ENCODE results near the gene ZSWIM6. TPM values are rescaled to one million over a fixed set of nuclear protein-coding genes. Genes with fewer than 3 reads are reported as not detected.

ZSWIM6 gene
- total RNA-seq, 1 experiment from 2014 or later = 12.9 TPM

DNA sequence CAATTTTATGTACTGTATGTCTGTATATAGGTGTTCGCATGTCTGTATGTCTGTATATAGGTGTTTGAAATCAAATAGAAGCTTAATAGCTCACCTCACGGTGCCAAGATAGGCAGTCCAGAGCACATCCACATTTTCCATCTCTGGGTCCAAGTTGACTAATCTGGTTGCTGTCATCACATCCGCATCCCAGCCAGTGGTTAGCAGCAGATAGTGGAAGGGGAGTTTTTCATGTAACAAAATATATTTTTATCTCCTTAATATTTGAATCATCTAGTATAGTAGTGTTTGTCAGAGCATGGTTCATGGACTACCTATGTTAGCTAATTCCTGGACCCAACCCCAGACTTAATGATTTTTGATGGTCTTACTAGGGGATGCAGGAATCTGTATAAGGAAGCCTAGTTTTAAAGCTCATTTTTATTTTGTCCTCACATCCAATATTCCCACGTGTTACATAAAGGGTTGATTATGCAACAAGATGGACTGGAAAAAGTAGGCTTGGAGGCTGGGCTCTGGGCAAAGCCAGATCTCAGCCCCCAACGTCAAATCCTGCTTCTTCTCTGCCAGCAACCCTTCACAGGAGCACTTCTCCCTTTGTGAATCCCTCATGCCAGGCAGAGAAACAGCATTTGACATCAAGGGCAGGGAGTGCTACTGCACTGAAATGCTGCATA lies 219.7 kb downstream of the ZSWIM6 start:
- no peak for TF ChIP-seq EZH2 (IDR thresholded peaks at IDR 0.05; ENCODE audit: low read depth)
- TF ChIP-seq, protein P1, sequence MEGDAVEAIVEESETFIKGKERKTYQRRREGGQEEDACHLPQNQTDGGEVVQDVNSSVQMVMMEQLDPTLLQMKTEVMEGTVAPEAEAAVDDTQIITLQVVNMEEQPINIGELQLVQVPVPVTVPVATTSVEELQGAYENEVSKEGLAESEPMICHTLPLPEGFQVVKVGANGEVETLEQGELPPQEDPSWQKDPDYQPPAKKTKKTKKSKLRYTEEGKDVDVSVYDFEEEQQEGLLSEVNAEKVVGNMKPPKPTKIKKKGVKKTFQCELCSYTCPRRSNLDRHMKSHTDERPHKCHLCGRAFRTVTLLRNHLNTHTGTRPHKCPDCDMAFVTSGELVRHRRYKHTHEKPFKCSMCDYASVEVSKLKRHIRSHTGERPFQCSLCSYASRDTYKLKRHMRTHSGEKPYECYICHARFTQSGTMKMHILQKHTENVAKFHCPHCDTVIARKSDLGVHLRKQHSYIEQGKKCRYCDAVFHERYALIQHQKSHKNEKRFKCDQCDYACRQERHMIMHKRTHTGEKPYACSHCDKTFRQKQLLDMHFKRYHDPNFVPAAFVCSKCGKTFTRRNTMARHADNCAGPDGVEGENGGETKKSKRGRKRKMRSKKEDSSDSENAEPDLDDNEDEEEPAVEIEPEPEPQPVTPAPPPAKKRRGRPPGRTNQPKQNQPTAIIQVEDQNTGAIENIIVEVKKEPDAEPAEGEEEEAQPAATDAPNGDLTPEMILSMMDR (conservative IDR thresholded peaks at IDR 0.05) = no peak
- CTCF ChIA-PET = no interaction called here
- no peaks in the 10 kb centered on the region for H3F3A ChIP-seq (ENCODE audit: insufficient read depth, low read depth)
- no peaks in the 10 kb centered on the region for H3K4me1 ChIP-seq (replicated peaks; ENCODE audit: insufficient read depth)
- no peaks in the 10 kb centered on the region for H3K9me2 ChIP-seq (ENCODE audit: insufficient read depth)
- no peaks in the 10 kb centered on the region for H3K79me2 ChIP-seq (ENCODE audit: low read depth)
- H3K4me3 ChIP-seq = no peak overlapping the region
- H4K20me1 ChIP-seq (ENCODE audit: insufficient read depth) = no peaks in the 10 kb centered on the region
- H3K36me3 ChIP-seq (ENCODE audit: low read depth) = no peaks in the 10 kb centered on the region
- no peak for DNase-seq
- intact Hi-C loops (cut with micrococcal nuclease; ENCODE audit: unreplicated experiment) = no loop called here
- H3K27ac ChIP-seq = no peak overlapping the region
- H3K27me3 ChIP-seq (ENCODE audit: insufficient read depth, low read depth) = no peaks in the 10 kb centered on the region
- no peak overlapping the region for H2AFZ ChIP-seq
- no peak overlapping the region for H3K4me2 ChIP-seq
- POLR2A ChIA-PET (ENCODE audit: unreplicated experiment) = interaction anchor here (0.7 kb wide), 1 partner anchor 221 kb away, joined by 3 read pairs; no protein-coding TSS in a partner anchor
- BruUV-seq (replicated peaks) = no TSS peak
- no peaks in the 10 kb centered on the region for H3K9me3 ChIP-seq (ENCODE audit: insufficient read depth, low read depth)

DNA sequence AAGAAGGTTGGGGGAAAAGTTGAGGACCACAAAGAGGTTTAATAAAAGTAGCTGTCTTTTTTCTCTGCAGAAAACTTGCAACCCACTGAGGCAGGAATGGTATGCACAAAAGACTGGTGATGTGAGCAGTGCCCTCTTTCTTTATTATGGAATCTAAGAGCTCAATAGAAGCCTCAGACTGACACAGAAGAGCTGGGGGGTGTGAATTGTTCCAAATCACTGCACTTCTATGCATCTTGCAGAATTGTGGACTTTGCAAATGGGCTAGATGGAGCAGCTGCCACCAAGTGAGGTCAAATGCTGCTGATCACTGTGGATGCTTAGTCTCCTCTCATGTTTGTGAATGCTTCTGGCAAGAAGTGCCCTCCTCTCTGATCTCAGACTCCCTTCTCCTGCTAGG lies 227.1 kb downstream of the ZSWIM6 start:
- Histone ChIP-seq H2AFZ (no peak overlapping the region), H3F3A (ENCODE audit: insufficient read depth, low read depth) (no peaks in the 10 kb centered on the region), H3K4me2 (no peak overlapping the region), H3K36me3 (ENCODE audit: low read depth) (no peaks in the 10 kb centered on the region), H3K27me3 (ENCODE audit: insufficient read depth, low read depth) (no peaks in the 10 kb centered on the region), H3K9me2 (ENCODE audit: insufficient read depth) (no peaks in the 10 kb centered on the region; the same call in 1 of the 2 replicates), H3K79me2 (ENCODE audit: low read depth) (no peaks in the 10 kb centered on the region), H3K4me1 (replicated peaks; ENCODE audit: insufficient read depth) (no peaks in the 10 kb centered on the region), H3K9me3 (ENCODE audit: insufficient read depth, low read depth) (no peaks in the 10 kb centered on the region), H4K20me1 (ENCODE audit: insufficient read depth) (no peaks in the 10 kb centered on the region), H3K4me3 (no peak overlapping the region), H3K27ac (no peak overlapping the region)
- POLR2A ChIA-PET (ENCODE audit: unreplicated experiment) = no interaction called here
- BruUV-seq (replicated peaks) = no TSS peak
- no peak for DNase-seq
- intact Hi-C loops (cut with micrococcal nuclease; ENCODE audit: unreplicated experiment) = no loop called here
- TF ChIP-seq, protein P1 (conservative IDR thresholded peaks at IDR 0.05) = no peak
- TF ChIP-seq EZH2 (IDR thresholded peaks at IDR 0.05; ENCODE audit: low read depth) = no peak
- CTCF ChIA-PET = no interaction called here

DNA sequence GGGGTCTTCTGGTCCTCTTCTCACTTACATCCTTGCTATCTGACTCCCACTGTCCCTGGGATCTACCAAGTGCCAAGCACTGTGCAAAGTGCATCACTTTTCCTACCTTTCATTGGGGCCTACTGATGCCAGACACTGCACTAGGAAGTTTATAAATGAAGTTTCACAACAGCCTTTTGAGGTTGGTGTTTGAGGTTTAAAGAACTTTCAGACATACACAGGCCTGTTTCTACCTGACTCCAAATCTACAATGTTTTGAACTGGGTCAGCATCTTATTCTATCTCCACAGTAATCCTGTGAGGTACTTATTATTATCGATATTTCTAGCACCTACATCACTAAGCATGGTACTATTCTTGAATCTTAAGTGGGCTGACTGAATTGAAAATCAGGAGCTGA lies 227.7 kb downstream of the ZSWIM6 start:
- no peak overlapping the region for H2AFZ ChIP-seq
- no peak overlapping the region for H3K27ac ChIP-seq
- DNase-seq = no peak
- H3K9me2 ChIP-seq (ENCODE audit: insufficient read depth) = no peaks in the 10 kb centered on the region; the same call in 1 of the 2 replicates
- no peaks in the 10 kb centered on the region for H3K27me3 ChIP-seq (ENCODE audit: insufficient read depth, low read depth)
- ChIA-PET POLR2A (ENCODE audit: unreplicated experiment) (no interaction called here), CTCF (no interaction called here)
- H3K9me3 ChIP-seq (ENCODE audit: insufficient read depth, low read depth) = no peaks in the 10 kb centered on the region
- intact Hi-C loops (cut with micrococcal nuclease; ENCODE audit: unreplicated experiment) = no loop called here
- no peak overlapping the region for H3K4me3 ChIP-seq
- H3K79me2 ChIP-seq (ENCODE audit: low read depth) = no peaks in the 10 kb centered on the region
- no peaks in the 10 kb centered on the region for H3K36me3 ChIP-seq (ENCODE audit: low read depth)
- H3F3A ChIP-seq (ENCODE audit: insufficient read depth, low read depth) = no peaks in the 10 kb centered on the region
- no TSS peak for BruUV-seq (replicated peaks)
- no peaks in the 10 kb centered on the region for H4K20me1 ChIP-seq (ENCODE audit: insufficient read depth)
- H3K4me1 ChIP-seq (replicated peaks; ENCODE audit: insufficient read depth) = no peaks in the 10 kb centered on the region
- no peak overlapping the region for H3K4me2 ChIP-seq
- TF ChIP-seq, protein P1 (conservative IDR thresholded peaks at IDR 0.05) = no peak
- no peak for TF ChIP-seq EZH2 (IDR thresholded peaks at IDR 0.05; ENCODE audit: low read depth)
